Naive thymus-derived CD4-positive, alpha-beta T cell (primary cell): ENCODE results near the gene ELMO1. TPM values are rescaled to one million over a fixed set of nuclear protein-coding genes. Genes with fewer than 3 reads are reported as not detected.

Experiments used
- ATAC-seq: fragments of 150-1000 bp; cut with Tn5 transposase; 2 replicates; pipeline ENCODE4 v1.10.0; 2021; ENCODE audit warnings: mild to moderate bottlenecking, moderate library complexity
- CTCF ChIA-PET: fragments of 350-600 bp; sonication (Branson Sonifier 250); formaldehyde crosslinking; loops from one replicate; lab custom pipeline; 2021; ENCODE audit warnings: antibody characterized with exemption; lab: Charles Lee
- POLR2A ChIA-PET: fragments of 350-600 bp; sonication (Branson Sonifier 250); formaldehyde crosslinking; loops from one replicate; lab custom pipeline; 2021; ENCODE audit warnings: antibody characterized with exemption, inconsistent platforms; lab: Charles Lee
- DNase-seq, 9 donors: peaks; one replicate each; pipeline versions ENCODE4 v3.0.0 to v3.0.0-alpha.2; 2020 to 2022; ENCODE audit warnings: mixed read lengths in 1 of 9
- H3K27ac ChIP-seq: one replicate; pipeline ENCODE4 v1.7.0; 2013; ENCODE audit warnings: mild to moderate bottlenecking, low read depth, low read length, moderate library complexity
- H3K27me3 ChIP-seq, 2 donors: one replicate each; pipeline ENCODE4 v1.7.0; 2013; ENCODE audit warnings: low read length in 2 of 2, mild to moderate bottlenecking in 2 of 2, moderate library complexity in 2 of 2; ENCODE audit not compliant: control insufficient read depth in 2 of 2, insufficient read depth in 2 of 2
- H3K36me3 ChIP-seq, 3 experiments: 1 replicate in 2 of 3; 2 replicates in 1 of 3; pipeline ENCODE4 v1.7.0; 2013; ENCODE audit warnings: low read length in 3 of 3, mild to moderate bottlenecking in 3 of 3, moderate library complexity in 1 of 3; ENCODE audit not compliant: insufficient read depth in 3 of 3, control insufficient read depth in 2 of 3
- H3K4me1 ChIP-seq, 2 donors: one replicate each; pipeline ENCODE4 v1.7.0; 2013; ENCODE audit warnings: low read length in 2 of 2, mild to moderate bottlenecking in 2 of 2, moderate library complexity in 1 of 2; ENCODE audit not compliant: control insufficient read depth in 2 of 2, insufficient read depth in 2 of 2
- H3K4me3 ChIP-seq: 2 replicates; pipeline ENCODE4 v1.7.0; 2013; ENCODE audit warnings: mild to moderate bottlenecking, low read length
- H3K9me3 ChIP-seq, 3 experiments: 1 replicate in 2 of 3; 2 replicates in 1 of 3; pipeline ENCODE4 v1.7.0; 2013; ENCODE audit warnings: low read length in 3 of 3; ENCODE audit not compliant: control insufficient read depth in 2 of 3
- H3K27ac Mint-ChIP-seq, 9 donors: one replicate each; pipeline ENCODE4 v1.8.0; 2020 to 2022; ENCODE audit warnings: mixed read lengths in 9 of 9, mild to moderate bottlenecking in 8 of 9, moderate library complexity in 5 of 9, inconsistent platforms in 2 of 9
- H3K27me3 Mint-ChIP-seq, 5 donors: one replicate each; pipeline ENCODE4 v1.8.0; 2021 to 2022; ENCODE audit warnings: mixed read lengths in 5 of 5, mild to moderate bottlenecking in 1 of 5
- H3K36me3 Mint-ChIP-seq, 5 donors: one replicate each; pipeline ENCODE4 v1.8.0; 2020 to 2022; ENCODE audit warnings: mixed read lengths in 5 of 5, mild to moderate bottlenecking in 3 of 5, inconsistent platforms in 1 of 5
- H3K4me1 Mint-ChIP-seq, 7 donors: one replicate each; pipeline ENCODE4 v1.8.0; 2020 to 2022; ENCODE audit warnings: mixed read lengths in 7 of 7, mild to moderate bottlenecking in 3 of 7, inconsistent platforms in 1 of 7
- H3K4me3 Mint-ChIP-seq, 10 donors: one replicate each; pipeline ENCODE4 v1.8.0; 2020 to 2022; ENCODE audit warnings: mild to moderate bottlenecking in 10 of 10, mixed read lengths in 10 of 10, moderate library complexity in 6 of 10, inconsistent platforms in 2 of 10
- H3K9me3 Mint-ChIP-seq, 11 donors: one replicate each; pipeline ENCODE4 v1.8.0; 2020 to 2022; ENCODE audit warnings: mixed read lengths in 11 of 11, mild to moderate bottlenecking in 4 of 11, inconsistent platforms in 1 of 11, moderate library complexity in 1 of 11
- intact Hi-C, 2 donors: fragments of 100-400 bp; cut with micrococcal nuclease; formaldehyde crosslinking; loops; one replicate each; pipeline ENCODE4 v1.15.1; 2023
- polyA plus RNA-seq, 2 donors: library from polyadenylated mRNA; unstranded; fragments of 300-500 nt; fragmentation: Illumina TruSeq; gene quantifications; one replicate each; pipeline ENCODE4 v1.2.3, GENCODE V29; 2021
- total RNA-seq, 6 experiments: library from RNA in 5 of 6; stranded (reverse) in 5 of 6; gene quantifications; 1 replicate in 5 of 6; 2 replicates in 1 of 6; pipeline ENCODE4 v1.2.3 and lab custom pipeline; 2021 to 2026

The ELMO1 gene
- total and polyA plus RNA-seq, 7 experiments from 2014 or later, result 63.6 to 160 (median 124) TPM

GRCh38 chr7:37262181-37262580 is 186.5 kb downstream of the ELMO1 start:
- Mint-ChIP-seq H3K4me1 (peaks cover 28 to 66% (median 57%) of the 10 kb centered on the region in 7 donors), H3K4me3 (no peak overlapping the region), H3K27me3 (no peaks in the 10 kb centered on the region), H3K36me3 (peaks cover 2 to 28% (median 14%) of the 10 kb centered on the region in 5 donors), H3K27ac (peak overlapping the region in 2 of 9 donors; percentile 15 to 20), H3K9me3 (no peaks in the 10 kb centered on the region)
- CTCF ChIA-PET, result no interaction called here
- no peak for DNase-seq
- Histone ChIP-seq H3K27me3 (no peaks in the 10 kb centered on the region), H3K4me1 (no peaks in the 10 kb centered on the region), H3K36me3 (peaks cover 0 to 20% (median 0%) of the 10 kb centered on the region in 3 experiments), H3K9me3 (no peaks in the 10 kb centered on the region), H3K4me3 (no peak overlapping the region), H3K27ac (no peak overlapping the region)
- POLR2A ChIA-PET, result no interaction called here
- intact Hi-C loops, result no loop called here
- ATAC-seq, result no peak

DNA sequence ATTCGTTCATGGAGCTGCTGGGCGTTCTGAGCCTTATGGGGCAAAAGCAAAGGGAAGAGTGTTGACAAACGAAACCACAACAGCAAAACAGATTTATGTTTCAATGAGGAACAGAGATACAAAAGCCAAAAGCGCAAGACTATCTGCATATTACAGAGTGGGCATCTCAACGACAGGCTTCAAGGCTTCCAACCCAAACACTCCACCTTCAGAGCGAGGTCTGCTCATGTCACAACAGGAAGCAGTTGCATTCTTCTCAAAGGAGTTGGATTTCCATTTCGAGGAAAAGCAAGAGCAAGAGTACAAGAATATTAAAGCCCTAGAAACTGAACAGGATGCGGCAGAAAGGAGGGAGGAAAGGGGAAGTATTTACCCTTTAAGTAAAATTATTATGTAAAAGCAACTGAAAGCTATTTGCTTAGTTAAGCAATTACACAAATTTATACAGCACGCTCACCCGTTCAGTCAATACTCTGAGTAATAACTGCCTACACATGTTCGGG is 189.3 kb downstream of the ELMO1 start:
- H3K9me3 ChIP-seq, result no peaks in the 10 kb centered on the region
- Mint-ChIP-seq H3K9me3 (no peaks in the 10 kb centered on the region), H3K4me3 (peak overlapping the region in 4 of 10 donors; percentile 14 to 46 (median 30)), H3K27ac (peak overlapping the region; percentile 9 to 77 (median 59)), H3K36me3 (peaks cover 9 to 44% (median 33%) of the 10 kb centered on the region in 5 donors), H3K4me1 (peaks cover 25 to 50% (median 38%) of the 10 kb centered on the region in 7 donors), H3K27me3 (no peaks in the 10 kb centered on the region)
- intact Hi-C loops, result no loop called here
- H3K27ac ChIP-seq, result no peak overlapping the region
- no peaks in the 10 kb centered on the region for H3K4me1 ChIP-seq
- DNase-seq (no peak), ATAC-seq (peak; percentile 36)
- CTCF ChIA-PET, result interaction anchor here (0.6 kb wide), 2 partner anchors 25 to 27 kb away, joined by 3 read pairs; no protein-coding TSS in a partner anchor
- peaks cover 0 to 40% (median 5%) of the 10 kb centered on the region in 3 experiments for H3K36me3 ChIP-seq
- no peak overlapping the region for H3K4me3 ChIP-seq
- POLR2A ChIA-PET, result no interaction called here
- no peaks in the 10 kb centered on the region for H3K27me3 ChIP-seq

DNA sequence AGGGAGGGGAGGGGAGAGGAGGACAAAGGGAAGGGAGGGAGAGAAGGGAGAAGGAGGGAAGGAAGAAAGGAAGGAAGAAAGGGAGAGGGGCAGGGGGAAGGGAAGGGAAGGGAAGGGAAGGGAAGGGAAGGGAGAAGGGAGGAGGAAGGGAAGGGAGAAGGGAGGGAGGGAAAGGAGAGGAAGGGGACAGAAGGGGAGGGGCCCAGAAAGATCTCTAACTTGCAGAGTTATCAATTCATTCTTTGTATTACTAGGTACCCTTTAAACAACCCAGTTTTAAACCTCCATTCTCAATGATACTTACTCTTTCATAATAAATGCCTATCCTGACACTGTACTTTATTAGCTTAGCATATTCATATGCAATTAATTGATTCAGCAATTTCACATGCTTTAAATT is 192.0 kb downstream of the ELMO1 start:
- no peaks in the 10 kb centered on the region for H3K27me3 Mint-ChIP-seq
- Histone ChIP-seq H3K36me3 (peaks cover 0 to 51% (median 5%) of the 10 kb centered on the region in 3 experiments), H3K4me1 (no peaks in the 10 kb centered on the region), H3K27ac (no peak overlapping the region), H3K4me3 (no peak overlapping the region), H3K27me3 (no peaks in the 10 kb centered on the region), H3K9me3 (peaks cover 0 to 4% (median 0%) of the 10 kb centered on the region in 3 experiments)
- H3K36me3 Mint-ChIP-seq, result peaks cover 4 to 59% (median 47%) of the 10 kb centered on the region in 5 donors
- H3K4me1 Mint-ChIP-seq, result peaks cover 26 to 50% (median 41%) of the 10 kb centered on the region in 7 donors
- CTCF ChIA-PET, result no interaction called here
- POLR2A ChIA-PET, result no interaction called here
- DNase-seq (no peak), ATAC-seq (no peak)
- peak overlapping the region in 2 of 9 donors; percentile 18 to 49 for H3K27ac Mint-ChIP-seq
- no peak overlapping the region for H3K4me3 Mint-ChIP-seq
- peaks cover 0 to 6% (median 0%) of the 10 kb centered on the region in 11 donors for H3K9me3 Mint-ChIP-seq
- intact Hi-C loops, result no loop called here

DNA sequence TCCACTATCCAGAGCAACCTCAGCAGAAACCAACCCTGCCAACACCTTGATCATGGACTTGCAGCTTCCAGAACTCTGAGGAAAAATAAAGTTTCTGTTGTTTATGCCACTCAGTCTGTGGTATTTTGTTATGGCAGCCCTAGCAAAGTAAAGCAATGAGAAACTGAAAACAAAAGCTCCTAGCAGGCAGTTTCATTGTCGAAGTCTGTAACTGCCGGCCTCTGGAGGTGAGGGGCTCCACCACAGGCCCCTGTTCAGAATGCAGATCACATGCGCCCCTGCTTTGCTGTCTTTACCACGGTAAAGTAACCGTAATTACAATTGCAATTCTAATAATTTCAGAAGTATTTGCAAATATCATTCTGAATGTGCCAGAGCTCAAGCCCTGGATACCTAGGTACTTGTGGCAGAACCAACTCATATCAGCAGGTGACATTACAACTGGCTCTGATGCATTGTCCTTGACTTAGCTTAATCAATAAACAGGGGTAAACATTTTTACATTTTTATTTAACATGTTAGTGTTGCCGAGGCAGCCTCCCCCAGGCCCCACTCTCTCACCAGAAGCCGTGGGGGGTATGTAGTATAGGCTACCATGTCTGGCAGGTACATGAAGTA is 193.2 kb downstream of the ELMO1 start:
- Histone ChIP-seq H3K9me3 (peaks cover 0 to 4% (median 0%) of the 10 kb centered on the region in 3 experiments), H3K4me3 (no peak overlapping the region), H3K27me3 (no peaks in the 10 kb centered on the region), H3K4me1 (no peaks in the 10 kb centered on the region), H3K36me3 (peaks cover 0 to 51% (median 5%) of the 10 kb centered on the region in 3 experiments), H3K27ac (no peak overlapping the region)
- no peak for ATAC-seq
- no peak overlapping the region for H3K4me3 Mint-ChIP-seq
- ChIA-PET POLR2A (no interaction called here), CTCF (interaction anchor here (1.0 kb wide), 1 partner anchor 29 kb away, joined by 3 read pairs; no protein-coding TSS in a partner anchor)
- H3K4me1 Mint-ChIP-seq, result peaks cover 27 to 51% (median 44%) of the 10 kb centered on the region in 7 donors
- peaks cover 0 to 6% (median 0%) of the 10 kb centered on the region in 11 donors for H3K9me3 Mint-ChIP-seq
- DNase-seq, result no peak
- peak overlapping the region in 4 of 9 donors; percentile 7 to 79 (median 39) for H3K27ac Mint-ChIP-seq
- H3K27me3 Mint-ChIP-seq, result no peaks in the 10 kb centered on the region
- intact Hi-C loops, result no loop called here
- peaks cover 4 to 64% (median 47%) of the 10 kb centered on the region in 5 donors for H3K36me3 Mint-ChIP-seq

DNA sequence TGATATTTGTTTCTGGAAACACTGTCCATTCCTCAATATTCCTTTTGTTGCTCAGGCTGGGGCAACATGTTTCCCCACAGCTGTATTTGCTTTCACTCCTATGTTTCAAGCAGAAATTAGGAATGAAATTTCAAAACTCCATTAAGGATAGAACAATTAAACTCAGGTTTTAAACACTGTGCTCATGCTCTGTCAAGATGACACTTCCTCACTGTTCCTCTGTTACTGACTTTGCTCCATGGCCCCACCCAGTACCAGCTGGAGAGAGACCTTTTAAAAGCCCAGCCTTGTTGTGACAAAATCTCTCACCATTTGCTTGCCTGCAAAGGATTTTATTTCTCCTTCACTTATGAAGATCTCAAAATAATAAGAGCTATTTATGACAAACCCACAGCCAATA is 197.4 kb downstream of the ELMO1 start:
- no peak overlapping the region for H3K27ac ChIP-seq
- ChIA-PET CTCF (interaction anchor here (0.7 kb wide), 1 partner anchor 71 kb away, joined by 3 read pairs; no protein-coding TSS in a partner anchor), POLR2A (no interaction called here)
- Mint-ChIP-seq H3K4me1 (peaks cover 25 to 49% (median 40%) of the 10 kb centered on the region in 7 donors), H3K27ac (peak overlapping the region in 3 of 9 donors; percentile 34 to 59 (median 46)), H3K36me3 (peaks cover 4 to 65% (median 33%) of the 10 kb centered on the region in 5 donors), H3K27me3 (no peaks in the 10 kb centered on the region), H3K9me3 (peaks cover 0 to 6% (median 0%) of the 10 kb centered on the region in 11 donors), H3K4me3 (no peak overlapping the region)
- DNase-seq, result no peak
- no peak overlapping the region for H3K4me3 ChIP-seq
- peaks cover 0 to 33% (median 5%) of the 10 kb centered on the region in 3 experiments for H3K36me3 ChIP-seq
- no peaks in the 10 kb centered on the region for H3K27me3 ChIP-seq
- ATAC-seq, result no peak
- H3K9me3 ChIP-seq, result peaks cover 0 to 4% (median 0%) of the 10 kb centered on the region in 3 experiments
- H3K4me1 ChIP-seq, result no peaks in the 10 kb centered on the region
- intact Hi-C loops, result no loop called here

- Mint-ChIP-seq H3K4me1 (peaks cover 22 to 63% (median 49%) of the 10 kb centered on the region in 7 donors), H3K27ac (no peak overlapping the region), H3K36me3 (peaks cover 0 to 57% (median 27%) of the 10 kb centered on the region in 5 donors), H3K9me3 (peaks cover 0 to 5% (median 0%) of the 10 kb centered on the region in 11 donors), H3K27me3 (no peaks in the 10 kb centered on the region), H3K4me3 (no peak overlapping the region)
- ChIA-PET POLR2A (no interaction called here), CTCF (no interaction called here)
- peaks cover 0 to 17% (median 0%) of the 10 kb centered on the region in 3 experiments for H3K36me3 ChIP-seq
- ATAC-seq (no peak), DNase-seq (no peak)
- H3K4me1 ChIP-seq, result no peaks in the 10 kb centered on the region
- H3K9me3 ChIP-seq, result peaks cover 0 to 4% (median 0%) of the 10 kb centered on the region in 3 experiments
- H3K4me3 ChIP-seq, result no peak overlapping the region
- no peak overlapping the region for H3K27ac ChIP-seq
- intact Hi-C loops, result no loop called here
- H3K27me3 ChIP-seq, result no peaks in the 10 kb centered on the region
These were observed 199.4 kb downstream of the ELMO1 start for GRCh38 chr7:37249240-37249639.
